Osteoblast (primary cell): Measurements from ENCODE around the gene ADAMTSL1. TPM values are rescaled to one million over a fixed set of nuclear protein-coding genes. Genes with fewer than 3 reads are reported as not detected.

Experiments
- DNase-seq: peaks from one replicate; pipeline ENCODE4 v3.0.0; 2011; ENCODE audit warnings: low spot score, mixed read lengths; ENCODE audit not compliant: insufficient read length; ENCODE audit errors: missing footprints
- H2AFZ ChIP-seq: 2 replicates; pipeline ENCODE4 v1.6.0; 2011; ENCODE audit warnings: mild to moderate bottlenecking, low read length
- H3K27ac ChIP-seq: 2 replicates; pipeline ENCODE4 v1.5.1; 2011; ENCODE audit warnings: mild to moderate bottlenecking, low read depth, low read length, moderate library complexity
- H3K27me3 ChIP-seq: 2 replicates; pipeline ENCODE4 v1.6.0; 2012; ENCODE audit warnings: mild to moderate bottlenecking, control low read depth, inconsistent platforms, low read length, moderate library complexity; ENCODE audit not compliant: insufficient read depth
- H3K36me3 ChIP-seq: 2 replicates; pipeline ENCODE4 v1.5.1; 2011; ENCODE audit warnings: mild to moderate bottlenecking, low read length, control low read depth, moderate library complexity; ENCODE audit not compliant: insufficient read depth
- H3K4me1 ChIP-seq: 2 replicates; pipeline ENCODE4 v1.5.1; 2011; ENCODE audit warnings: mild to moderate bottlenecking, low read length, control low read depth, moderate library complexity; ENCODE audit not compliant: insufficient read depth
- H3K4me2 ChIP-seq: 2 replicates; pipeline ENCODE4 v1.6.0; 2011; ENCODE audit warnings: mild to moderate bottlenecking, low read length; ENCODE audit not compliant: insufficient read depth
- H3K4me3 ChIP-seq: fragments of 200-600 bp; sonication (generic); 3 replicates; pipeline ENCODE4 v1.5.1; 2012; ENCODE audit warnings: mild to moderate bottlenecking, low read length, inconsistent platforms; ENCODE audit not compliant: insufficient read depth
- H3K79me2 ChIP-seq: 2 replicates; pipeline ENCODE4 v1.6.0; 2012; ENCODE audit warnings: mild to moderate bottlenecking, low read length, control low read depth, inconsistent platforms; ENCODE audit not compliant: insufficient read depth
- H3K9me3 ChIP-seq: 2 replicates; pipeline ENCODE4 v1.5.1; 2011; ENCODE audit warnings: low read depth, low read length, control low read depth
- H4K20me1 ChIP-seq: 2 replicates; pipeline ENCODE4 v1.6.0; 2012; ENCODE audit warnings: mild to moderate bottlenecking, low read length, control low read depth; ENCODE audit not compliant: insufficient read depth
- total RNA-seq: library from RNA; depleted of rRNA; stranded (reverse); fragments of >200 nt; gene quantifications from 2 replicates; pipeline ENCODE4 v1.2.3, GENCODE V29; 2012
- TF ChIP-seq, protein P1 (sequence below): IDR thresholded peaks from 2 replicates; pipeline ENCODE4 v1.5.1; 2011; ENCODE audit warnings: mild to moderate bottlenecking, low read depth, low read length, moderate library complexity; ENCODE audit errors: extremely low read depth

Gene ADAMTSL1
- total RNA-seq, 1 donor, result 54.3 TPM

DNA sequence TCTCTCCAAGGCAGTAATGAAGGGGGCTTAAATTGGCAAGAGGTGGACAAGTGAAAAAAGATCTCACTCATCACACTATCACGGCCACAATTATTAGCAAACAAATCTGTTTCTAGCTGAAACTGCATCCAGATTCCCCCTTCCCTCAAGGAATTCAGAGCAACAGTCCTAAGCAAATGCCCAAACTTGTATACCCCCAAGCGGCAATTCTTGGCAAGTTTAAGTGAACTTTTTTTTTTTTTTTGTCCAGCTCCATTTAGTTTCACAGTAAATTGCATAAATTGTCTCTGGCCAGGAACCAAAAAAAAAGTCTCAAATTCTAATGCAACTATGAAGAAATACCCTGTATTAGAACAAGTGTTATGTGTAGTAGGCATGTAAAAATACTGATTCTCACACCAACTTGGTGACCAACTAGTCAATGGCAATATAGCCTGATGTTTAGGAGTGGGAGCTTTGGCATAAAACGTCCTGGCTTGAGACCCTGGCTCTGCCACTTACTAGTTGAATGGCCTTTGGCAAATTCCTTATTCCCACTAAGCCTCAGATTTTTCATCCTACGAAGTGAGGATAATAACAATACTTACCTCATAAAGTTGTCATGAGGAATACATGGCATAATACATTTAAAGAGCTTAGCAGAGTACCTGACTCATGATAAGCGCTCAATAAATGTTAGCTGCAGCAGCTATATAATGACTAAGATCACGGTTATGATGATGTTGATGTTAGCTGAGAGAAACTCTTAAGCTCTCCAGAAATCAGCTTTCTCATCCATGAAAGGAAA lies 193.2 kb downstream of the ADAMTSL1 start:
- TF ChIP-seq, protein P1, sequence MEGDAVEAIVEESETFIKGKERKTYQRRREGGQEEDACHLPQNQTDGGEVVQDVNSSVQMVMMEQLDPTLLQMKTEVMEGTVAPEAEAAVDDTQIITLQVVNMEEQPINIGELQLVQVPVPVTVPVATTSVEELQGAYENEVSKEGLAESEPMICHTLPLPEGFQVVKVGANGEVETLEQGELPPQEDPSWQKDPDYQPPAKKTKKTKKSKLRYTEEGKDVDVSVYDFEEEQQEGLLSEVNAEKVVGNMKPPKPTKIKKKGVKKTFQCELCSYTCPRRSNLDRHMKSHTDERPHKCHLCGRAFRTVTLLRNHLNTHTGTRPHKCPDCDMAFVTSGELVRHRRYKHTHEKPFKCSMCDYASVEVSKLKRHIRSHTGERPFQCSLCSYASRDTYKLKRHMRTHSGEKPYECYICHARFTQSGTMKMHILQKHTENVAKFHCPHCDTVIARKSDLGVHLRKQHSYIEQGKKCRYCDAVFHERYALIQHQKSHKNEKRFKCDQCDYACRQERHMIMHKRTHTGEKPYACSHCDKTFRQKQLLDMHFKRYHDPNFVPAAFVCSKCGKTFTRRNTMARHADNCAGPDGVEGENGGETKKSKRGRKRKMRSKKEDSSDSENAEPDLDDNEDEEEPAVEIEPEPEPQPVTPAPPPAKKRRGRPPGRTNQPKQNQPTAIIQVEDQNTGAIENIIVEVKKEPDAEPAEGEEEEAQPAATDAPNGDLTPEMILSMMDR, result no peak
- no peak overlapping the region for H3K4me3 ChIP-seq
- peak overlapping the region; percentile 36 for H3K27ac ChIP-seq
- DNase-seq, result no peak
- H3K79me2 ChIP-seq, result no peaks in the 10 kb centered on the region
- H3K9me3 ChIP-seq, result no peaks in the 10 kb centered on the region
- peaks cover 53% of the 10 kb centered on the region for H3K36me3 ChIP-seq
- H3K4me2 ChIP-seq, result no peak overlapping the region
- peaks cover 26% of the 10 kb centered on the region for H3K4me1 ChIP-seq
- H4K20me1 ChIP-seq, result no peaks in the 10 kb centered on the region
- no peaks in the 10 kb centered on the region for H3K27me3 ChIP-seq
- no peak overlapping the region for H2AFZ ChIP-seq

DNA sequence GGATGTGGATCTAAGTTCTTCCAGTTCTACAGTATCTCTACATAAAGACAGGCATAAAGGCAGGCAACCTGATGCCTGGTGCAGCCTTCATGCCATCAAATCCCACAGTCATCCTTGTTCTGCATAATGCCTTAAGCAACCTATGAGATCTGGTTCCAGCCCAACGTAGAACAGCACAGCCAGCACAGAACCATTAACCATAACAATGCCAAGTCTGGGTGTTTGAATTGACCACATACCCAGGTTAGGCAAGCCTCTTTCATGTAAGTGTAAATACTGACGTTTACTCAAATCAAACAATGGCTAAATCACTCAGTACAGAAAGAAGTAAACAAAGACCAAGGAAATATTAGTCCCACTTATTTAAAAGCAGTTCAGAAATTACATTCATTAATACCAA lies 195.0 kb downstream of the ADAMTSL1 start:
- Histone ChIP-seq H4K20me1 (no peaks in the 10 kb centered on the region), H3K9me3 (no peaks in the 10 kb centered on the region), H3K27me3 (no peaks in the 10 kb centered on the region), H3K4me1 (peaks cover 34% of the 10 kb centered on the region), H3K79me2 (no peaks in the 10 kb centered on the region), H3K4me2 (no peak overlapping the region), H3K4me3 (no peak overlapping the region), H3K36me3 (peaks cover 41% of the 10 kb centered on the region), H2AFZ (no peak overlapping the region), H3K27ac (no peak overlapping the region)
- TF ChIP-seq, protein P1, result no peak
- DNase-seq, result no peak

DNA sequence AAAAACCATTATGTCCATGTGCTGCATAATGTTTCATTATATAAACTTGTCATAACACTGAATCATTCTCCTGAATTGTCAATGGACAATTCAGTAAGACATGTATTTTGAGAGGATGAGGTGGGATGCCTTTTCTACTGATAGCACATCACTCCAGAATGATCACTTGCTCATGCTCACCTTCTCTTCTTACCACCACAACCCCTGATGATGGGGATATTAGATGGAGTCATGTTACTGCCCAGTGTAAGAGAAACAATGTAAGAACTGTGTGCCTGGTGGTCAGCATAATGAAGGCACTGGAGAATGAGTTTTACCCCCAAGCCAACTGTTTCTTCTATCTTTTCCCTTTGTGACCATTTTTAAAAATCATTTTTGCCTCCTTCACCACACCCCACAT lies 198.8 kb downstream of the ADAMTSL1 start:
- Histone ChIP-seq H3K27me3 (no peaks in the 10 kb centered on the region), H4K20me1 (no peaks in the 10 kb centered on the region), H3K36me3 (peaks cover 36% of the 10 kb centered on the region), H3K79me2 (no peaks in the 10 kb centered on the region), H3K4me3 (no peak overlapping the region), H2AFZ (no peak overlapping the region), H3K9me3 (no peaks in the 10 kb centered on the region), H3K27ac (peak overlapping the region; percentile 13), H3K4me1 (peaks cover 39% of the 10 kb centered on the region), H3K4me2 (no peak overlapping the region)
- no peak for DNase-seq
- TF ChIP-seq, protein P1, result no peak

DNA sequence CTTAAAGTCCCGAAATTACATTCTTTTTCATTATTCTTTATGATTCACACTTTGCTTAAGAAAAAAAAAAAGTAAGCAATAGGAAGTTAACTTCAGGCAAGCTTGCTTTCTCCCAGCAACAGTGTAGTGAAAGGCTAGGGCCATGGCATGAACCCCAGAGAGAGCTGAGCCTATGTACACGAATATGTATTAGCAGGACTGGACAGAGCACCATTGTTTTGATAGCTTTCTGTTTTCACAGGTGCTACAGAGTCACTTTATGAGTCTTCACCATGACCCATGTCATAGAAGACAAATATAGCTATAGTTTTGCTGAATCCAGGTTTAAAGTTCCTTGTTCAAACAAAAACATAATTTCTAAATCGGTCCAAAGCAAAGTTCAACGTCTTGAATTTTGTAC lies 199.2 kb downstream of the ADAMTSL1 start:
- Histone ChIP-seq H3K79me2 (no peaks in the 10 kb centered on the region), H3K27ac (peak overlapping the region; percentile 13), H3K4me2 (no peak overlapping the region), H3K4me3 (no peak overlapping the region), H3K9me3 (no peaks in the 10 kb centered on the region), H2AFZ (no peak overlapping the region), H3K4me1 (peaks cover 42% of the 10 kb centered on the region), H3K36me3 (peaks cover 33% of the 10 kb centered on the region), H4K20me1 (no peaks in the 10 kb centered on the region), H3K27me3 (no peaks in the 10 kb centered on the region)
- DNase-seq, result no peak
- TF ChIP-seq, protein P1, result no peak
